Testis (tissue), 2 donors: ENCODE data around the gene SNX30.

Experiments
- CTCF ChIP-seq, 3 experiments: fragments of 450-650 bp in 2 of 3; fragments of 200-600 bp in 1 of 3; sonication (generic) in 1 of 3; IDR thresholded peaks; one replicate each; pipeline ENCODE4 v1.5.1; 2016 to 2019; ENCODE audit warnings: antibody characterized with exemption in 3 of 3, mild to moderate bottlenecking in 2 of 3, moderate library complexity in 1 of 3
- POLR2A ChIP-seq: fragments of 450-650 bp; IDR thresholded peaks from one replicate; pipeline ENCODE4 v1.6.1; 2017; ENCODE audit warnings: antibody characterized with exemption, mild to moderate bottlenecking, moderate library complexity

- no peak for TF ChIP-seq POLR2A
- TF ChIP-seq CTCF (IDR thresholded peaks at IDR 0.05): no peak
Measured at GRCh38 chr9:112752334-112753125, 2.0 kb downstream of the SNX30 start.
